Measurements from ENCODE around the gene DHDH. TPM values are rescaled to one million over a fixed set of nuclear protein-coding genes. Genes with fewer than 3 reads are reported as not detected.
A peak's percentile ranks its signal among the peaks of the same experiment; 100 is the strongest.

DHDH gene
- total RNA-seq, 2 experiments from 2014 or later: not detected

DNA sequence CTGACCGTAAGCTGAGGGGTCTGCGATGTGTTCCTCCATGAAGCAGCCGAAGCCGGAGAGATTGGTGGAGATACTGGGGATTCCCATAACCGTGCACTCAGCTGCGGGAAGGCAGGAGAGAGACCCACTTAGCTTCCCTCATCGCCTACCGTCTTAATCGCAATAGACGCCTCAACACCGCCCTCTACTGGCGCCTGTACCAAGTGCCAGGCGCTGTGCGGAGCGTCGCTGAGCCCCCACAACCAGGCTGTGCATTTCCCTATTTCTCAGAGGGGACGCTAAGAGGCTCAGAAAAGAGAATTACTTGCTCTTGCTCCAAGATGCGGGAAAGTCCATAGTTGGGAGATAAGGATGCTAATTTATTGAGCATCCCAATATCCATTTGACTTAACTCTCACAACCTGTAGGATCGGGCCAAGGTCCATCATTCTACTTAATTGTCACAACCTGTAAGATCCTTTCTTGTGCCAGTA is 37.5 kb downstream of the DHDH start:
- peaks cover 10% of the 10 kb centered on the region; the same call in 1 of the 2 replicates for H3K79me2 ChIP-seq (ENCODE audit: insufficient read depth, low read depth, low read length)
- ChIA-PET POLR2A (interaction anchor here (1.2 kb wide), 1 partner anchor 22 kb away, joined by 3 read pairs; the partner anchor contains the start of genes GYS1 and RUVBL2), CTCF (ENCODE audit: unreplicated experiment) (interaction anchor here (0.5 to 1.7 kb wide), 4 partner anchors 76 to 183 kb away, joined by 3 to 5 read pairs (median 4); partner anchors contain the start of gene HSD17B14)
- H3K27ac ChIP-seq (ENCODE audit: low read depth, low read length, poor library complexity, severe bottlenecking): no peak overlapping the region
- intact Hi-C loops (cut with micrococcal nuclease; ENCODE audit: unreplicated experiment): loop anchor here (1.0 to 5.0 kb wide), 3 partner anchors 134 to 324 kb away; partner anchors contain the start of gene CA11
- DNase-seq (ENCODE audit: low spot score): peak; percentile 90
- no peaks in the 10 kb centered on the region for H4K20me1 ChIP-seq (ENCODE audit: insufficient read depth, low read length)
- no peak overlapping the region for H2AFZ ChIP-seq (ENCODE audit: low read length)
- TF ChIP-seq, protein P1, sequence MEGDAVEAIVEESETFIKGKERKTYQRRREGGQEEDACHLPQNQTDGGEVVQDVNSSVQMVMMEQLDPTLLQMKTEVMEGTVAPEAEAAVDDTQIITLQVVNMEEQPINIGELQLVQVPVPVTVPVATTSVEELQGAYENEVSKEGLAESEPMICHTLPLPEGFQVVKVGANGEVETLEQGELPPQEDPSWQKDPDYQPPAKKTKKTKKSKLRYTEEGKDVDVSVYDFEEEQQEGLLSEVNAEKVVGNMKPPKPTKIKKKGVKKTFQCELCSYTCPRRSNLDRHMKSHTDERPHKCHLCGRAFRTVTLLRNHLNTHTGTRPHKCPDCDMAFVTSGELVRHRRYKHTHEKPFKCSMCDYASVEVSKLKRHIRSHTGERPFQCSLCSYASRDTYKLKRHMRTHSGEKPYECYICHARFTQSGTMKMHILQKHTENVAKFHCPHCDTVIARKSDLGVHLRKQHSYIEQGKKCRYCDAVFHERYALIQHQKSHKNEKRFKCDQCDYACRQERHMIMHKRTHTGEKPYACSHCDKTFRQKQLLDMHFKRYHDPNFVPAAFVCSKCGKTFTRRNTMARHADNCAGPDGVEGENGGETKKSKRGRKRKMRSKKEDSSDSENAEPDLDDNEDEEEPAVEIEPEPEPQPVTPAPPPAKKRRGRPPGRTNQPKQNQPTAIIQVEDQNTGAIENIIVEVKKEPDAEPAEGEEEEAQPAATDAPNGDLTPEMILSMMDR (conservative IDR thresholded peaks at IDR 0.05; ENCODE audit: low read length): peak; percentile 96
- TF ChIP-seq EZH2phosphoT487 (IDR thresholded peaks at IDR 0.05; ENCODE audit: borderline replicate concordance, low read depth, low read length): no peak
- no TSS peak for BruUV-seq (replicated peaks)
- H3K9me3 ChIP-seq (ENCODE audit: low read length): no peaks in the 10 kb centered on the region
- H3K4me3 ChIP-seq (ENCODE audit: low read depth, low read length, poor library complexity, severe bottlenecking): no peak overlapping the region
- peaks cover 52% of the 10 kb centered on the region for H3K36me3 ChIP-seq (ENCODE audit: insufficient read depth, low read length)
- H3K4me2 ChIP-seq (ENCODE audit: low read length): no peak overlapping the region
- peaks cover 41% of the 10 kb centered on the region for H3K4me1 ChIP-seq (ENCODE audit: insufficient read depth, low read length, poor library complexity, severe bottlenecking)
- H3K9me2 ChIP-seq (ENCODE audit: insufficient read depth, low read length): no peaks in the 10 kb centered on the region

- Histone ChIP-seq H4K20me1 (ENCODE audit: insufficient read depth, low read length) (no peaks in the 10 kb centered on the region), H3K9me2 (ENCODE audit: insufficient read depth, low read length) (no peaks in the 10 kb centered on the region), H3K9me3 (ENCODE audit: low read length) (no peaks in the 10 kb centered on the region), H3K79me2 (ENCODE audit: insufficient read depth, low read depth, low read length) (no peaks in the 10 kb centered on the region), H3K4me1 (ENCODE audit: insufficient read depth, low read length, poor library complexity, severe bottlenecking) (peaks cover 2% of the 10 kb centered on the region), H3K36me3 (ENCODE audit: insufficient read depth, low read length) (peaks cover 14% of the 10 kb centered on the region), H3K27ac (ENCODE audit: low read depth, low read length, poor library complexity, severe bottlenecking) (no peak overlapping the region), H2AFZ (ENCODE audit: low read length) (no peak overlapping the region), H3K4me3 (ENCODE audit: low read depth, low read length, poor library complexity, severe bottlenecking) (no peak overlapping the region), H3K4me2 (ENCODE audit: low read length) (no peak overlapping the region)
- peak; percentile 70 for DNase-seq (ENCODE audit: low spot score)
- intact Hi-C loops (cut with micrococcal nuclease; ENCODE audit: unreplicated experiment): no loop called here
- CTCF ChIA-PET (ENCODE audit: unreplicated experiment): no interaction called here
- no peak for TF ChIP-seq EZH2phosphoT487 (IDR thresholded peaks at IDR 0.05; ENCODE audit: borderline replicate concordance, low read depth, low read length)
- TF ChIP-seq, protein P1 (conservative IDR thresholded peaks at IDR 0.05; ENCODE audit: low read length): no peak
- POLR2A ChIA-PET: interaction anchor here (0.6 to 1.0 kb wide), 5 partner anchors 14 to 594 kb away, joined by 3 read pairs; no protein-coding TSS in a partner anchor
- BruUV-seq (replicated peaks): no TSS peak
These were observed 42.7 kb downstream of the DHDH start for GRCh38 chr19:48975947-48976847.
